Measurements from ENCODE around the gene CXorf38.
"Not testable (repeated sequence)": the region's sequence is repeated elsewhere in the genome, so short reads cannot be mapped to it uniquely, and the experiment has no call there.

CXorf38 gene

GRCh38 chrX:40625294-40625693 lies 22.1 kb downstream of the CXorf38 start:
- DNase-seq, result no peak

GRCh38 chrX:40623665-40624064 lies 23.7 kb downstream of the CXorf38 start:
- DNase-seq, result no peak

- no peak for DNase-seq
Observed at GRCh38 chrX:40623139-40623536, 24.2 kb downstream of the CXorf38 start, which contains the start of gene MPC1L. Gene MPC1L (plus strand): TSS chrX:40623428. CDS start chrX:40623566, 138 bp downstream.

GRCh38 chrX:40622479-40623138 lies 24.8 kb downstream of the CXorf38 start:
- DNase-seq, result no peak

GRCh38 chrX:40617566-40617965 lies 29.8 kb downstream of the CXorf38 start:
- no peak for DNase-seq

- DNase-seq, result no peak
Observed at GRCh38 chrX:40615976-40616375, 31.4 kb downstream of the CXorf38 start.

- DNase-seq, result no peak
Observed at GRCh38 chrX:40612511-40612910, 34.9 kb downstream of the CXorf38 start.

- DNase-seq, result no peak
Observed at GRCh38 chrX:40607381-40607780, 40.0 kb downstream of the CXorf38 start.

- DNase-seq, result no peak
Observed at GRCh38 chrX:40603446-40603845, 43.9 kb downstream of the CXorf38 start.

GRCh38 chrX:40589616-40590321 lies 57.6 kb downstream of the CXorf38 start:
- DNase-seq, result peak in 1 of 5 experiments; percentile 66

- not testable (repeated sequence) for DNase-seq
Observed at GRCh38 chrX:40587623-40588022, 59.7 kb downstream of the CXorf38 start.

- DNase-seq, result no peak
Observed at GRCh38 chrX:40582811-40583210, 64.5 kb downstream of the CXorf38 start.

- DNase-seq, result not testable (repeated sequence)
Observed at GRCh38 chrX:40582178-40582577, 65.2 kb downstream of the CXorf38 start.

- peak in 2 of 5 experiments; percentile 9 to 50 for DNase-seq
Observed at GRCh38 chrX:40581336-40581920, 65.9 kb downstream of the CXorf38 start.

GRCh38 chrX:40580537-40581335 lies 66.6 kb downstream of the CXorf38 start, which contains the start of gene ATP6AP2:
Gene ATP6AP2 (plus strand): TSS chrX:40580970. CDS start chrX:40581066, 96 bp downstream.
- peak; percentile 66 to 95 (median 86) for DNase-seq

- peak in 1 of 5 experiments; percentile 11 for DNase-seq
Observed at GRCh38 chrX:40579900-40580536, 67.3 kb downstream of the CXorf38 start.

- DNase-seq, result no peak
Observed at GRCh38 chrX:40579141-40579540, 68.2 kb downstream of the CXorf38 start.

- no peak for DNase-seq
Observed at GRCh38 chrX:40578039-40578695, 69.2 kb downstream of the CXorf38 start.

Data from T-helper 2 cell (primary cell).